RPMI7951 (cell line): Measurements from ENCODE around the gene THSD4. TPM values are rescaled to one million over a fixed set of nuclear protein-coding genes. Genes with fewer than 3 reads are reported as not detected.

Experiments
- DNase-seq: peaks from one replicate; pipeline ENCODE4 v3.0.0-alpha.2; 2012; ENCODE audit warnings: low read depth
- total RNA-seq: library from RNA; depleted of rRNA; stranded (reverse); fragments of >200 nt; shearing (Covaris generic); gene quantifications from 2 replicates; pipeline ENCODE4 v1.2.3, GENCODE V29; 2014

THSD4 gene
- total RNA-seq, 1 experiment from 2014 or later: 25.2 TPM

DNA sequence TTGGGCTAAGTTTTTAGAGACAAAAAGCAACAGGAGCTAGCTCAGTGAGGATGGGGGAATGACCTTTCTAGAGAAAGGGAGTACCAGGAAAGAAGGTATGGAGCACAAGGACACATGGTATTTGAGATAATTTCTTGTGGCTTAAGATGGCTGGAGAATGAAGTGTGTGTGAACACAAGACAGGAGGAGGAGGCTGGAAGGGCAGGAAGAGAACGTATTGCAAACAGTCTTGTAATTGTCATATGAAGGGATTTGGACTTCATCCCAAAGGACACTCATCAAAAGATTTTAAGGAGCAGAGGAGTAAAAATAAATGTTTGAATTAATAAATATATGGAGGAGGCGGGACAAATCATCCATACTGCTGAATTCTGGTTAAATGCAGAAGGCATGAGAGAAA, 426.5 kb downstream of the THSD4 start:
- DNase-seq: no peak

DNA sequence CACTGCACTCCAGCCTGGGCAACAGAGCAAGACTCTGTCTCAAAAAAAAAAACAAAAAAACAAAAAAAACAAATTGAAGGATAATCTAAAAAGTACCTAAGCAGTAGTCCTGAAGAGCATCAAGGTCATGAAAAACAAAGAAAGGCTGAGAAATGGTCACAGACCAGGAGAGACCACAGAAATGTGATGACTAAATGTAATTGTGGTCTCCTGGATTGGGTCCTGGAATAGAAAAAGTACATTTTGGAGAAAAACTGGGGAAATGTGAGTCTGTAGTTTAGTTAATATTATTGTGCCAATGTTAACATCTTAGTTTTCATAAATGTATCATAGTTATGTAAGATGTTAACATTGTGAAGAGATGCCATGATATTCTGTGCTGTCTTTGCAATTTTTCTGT, 427.6 kb downstream of the THSD4 start:
- peak; percentile 65 for DNase-seq

DNA sequence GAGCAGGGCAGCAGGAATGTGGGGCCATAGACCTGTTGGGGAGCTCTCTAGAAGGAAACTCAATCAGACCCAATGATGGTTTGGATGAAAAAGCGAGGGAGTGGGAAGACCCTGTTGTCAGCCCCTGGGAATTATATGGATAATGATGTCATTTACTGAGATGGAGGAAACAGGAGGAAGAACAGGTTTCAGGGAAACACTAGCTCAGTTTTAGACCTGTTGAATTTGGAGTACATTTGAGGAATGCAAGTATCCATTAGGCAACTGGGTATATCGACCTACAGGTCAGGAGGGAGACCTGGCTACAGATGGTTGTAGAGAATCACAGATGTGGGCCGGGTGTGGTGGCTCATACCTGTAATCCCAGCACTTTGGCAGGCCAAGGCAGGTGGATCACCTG, 428.1 kb downstream of the THSD4 start:
- no peak for DNase-seq

DNA sequence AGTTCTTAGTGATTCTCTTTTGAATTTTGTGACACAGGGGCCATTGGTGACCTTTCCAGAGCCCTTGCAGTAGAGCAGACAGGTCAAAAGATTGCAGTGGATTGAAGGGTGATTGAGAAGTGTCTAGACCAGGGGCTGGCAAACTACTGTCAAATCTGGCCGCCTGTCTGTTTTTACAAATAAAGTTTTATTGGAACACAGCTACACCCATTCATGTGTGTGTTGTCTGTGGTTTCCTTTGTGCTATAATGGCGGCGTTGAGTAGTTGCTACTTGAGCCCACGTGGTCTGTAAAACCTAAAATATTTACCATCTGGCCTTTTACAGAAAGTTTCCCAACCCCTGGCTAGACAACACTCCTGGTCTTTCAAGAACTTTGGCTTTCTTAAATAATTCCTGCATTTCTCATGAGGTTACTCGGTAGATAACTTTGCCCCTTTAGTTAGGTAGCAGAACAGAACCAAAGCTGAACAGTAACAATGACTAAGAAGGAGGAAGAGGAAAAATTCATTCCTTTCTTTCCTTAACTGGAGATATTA, 430.0 kb downstream of the THSD4 start:
- DNase-seq: no peak

DNA sequence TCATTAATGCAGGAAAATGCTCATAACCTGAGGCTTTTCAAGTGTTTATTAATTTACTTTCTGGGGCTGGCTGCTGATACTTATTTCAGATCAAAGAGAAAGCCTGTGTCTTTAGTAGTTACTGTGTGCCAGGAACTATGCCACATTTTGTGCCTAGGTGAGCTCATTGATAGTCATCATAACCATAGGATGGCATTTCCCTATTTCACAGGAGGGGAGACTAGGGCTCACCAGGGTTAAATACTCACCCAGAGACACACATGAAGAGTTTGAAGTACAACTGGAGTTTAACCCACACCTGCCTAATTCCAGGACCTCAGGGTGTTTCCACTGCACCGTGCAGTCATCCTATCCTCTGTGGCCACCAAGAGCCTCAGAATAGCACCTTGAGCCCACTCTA, 430.7 kb downstream of the THSD4 start:
- DNase-seq: no peak

DNA sequence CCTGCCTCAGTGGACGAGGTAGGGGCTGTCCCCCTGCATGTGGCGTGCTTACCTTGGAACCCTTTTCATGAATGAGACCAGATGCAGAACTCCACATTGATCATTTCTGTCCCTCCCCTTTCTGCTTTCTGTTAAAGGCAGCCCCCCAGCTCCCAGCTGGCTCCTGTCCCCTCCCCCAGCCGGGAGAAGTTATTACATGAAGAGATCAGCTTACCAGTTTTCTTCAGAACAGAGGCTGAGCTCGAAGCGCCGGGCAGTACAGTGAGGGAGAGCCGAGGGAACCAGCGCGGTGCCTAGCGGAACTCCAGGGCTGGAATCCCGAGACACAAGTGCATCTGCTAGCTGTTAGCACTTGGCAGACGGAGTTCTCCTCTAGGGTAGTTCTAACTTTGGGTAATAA, 431.7 kb downstream of the THSD4 start:
- no peak for DNase-seq

DNA sequence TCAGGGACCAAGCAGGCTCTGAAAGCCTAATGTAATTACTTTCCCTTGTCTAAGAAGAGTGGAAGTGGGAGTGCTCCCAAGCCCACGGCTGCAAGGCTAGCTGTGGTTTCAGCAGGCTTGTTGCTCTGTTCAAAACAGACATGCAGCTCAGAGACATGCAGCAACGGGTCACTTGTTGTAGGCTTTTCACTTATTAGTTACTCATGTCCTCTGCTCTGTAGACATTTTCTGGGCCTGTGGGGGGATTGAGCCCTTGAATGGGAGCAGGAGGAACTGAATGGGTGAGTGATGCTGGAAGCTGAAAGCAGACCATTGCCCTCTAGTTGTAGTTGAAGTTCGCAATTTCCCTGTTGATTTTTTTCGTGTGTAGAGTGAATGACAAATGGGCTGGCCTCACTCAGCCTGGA, 433.1 kb downstream of the THSD4 start:
- no peak for DNase-seq

DNA sequence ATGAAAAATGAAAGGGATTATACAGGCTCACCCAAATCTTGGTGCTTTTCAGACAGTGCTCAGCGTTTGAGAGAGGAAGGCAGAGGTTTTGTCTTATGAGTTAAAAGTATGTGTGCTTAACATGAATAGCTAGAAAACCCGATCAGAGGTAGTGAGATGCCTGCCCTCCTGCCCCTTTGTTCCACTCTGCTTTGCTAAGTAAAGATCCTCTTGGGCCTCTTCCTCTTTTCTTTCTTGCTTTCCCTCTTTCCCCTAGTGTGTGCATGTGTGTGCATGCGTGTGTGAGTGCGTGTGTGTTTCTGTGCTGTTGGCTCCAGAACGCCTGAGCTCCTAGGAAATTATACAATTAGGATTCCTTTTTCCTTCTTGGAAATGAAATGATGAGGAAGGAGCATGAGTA, 433.8 kb downstream of the THSD4 start:
- DNase-seq: no peak

DNA sequence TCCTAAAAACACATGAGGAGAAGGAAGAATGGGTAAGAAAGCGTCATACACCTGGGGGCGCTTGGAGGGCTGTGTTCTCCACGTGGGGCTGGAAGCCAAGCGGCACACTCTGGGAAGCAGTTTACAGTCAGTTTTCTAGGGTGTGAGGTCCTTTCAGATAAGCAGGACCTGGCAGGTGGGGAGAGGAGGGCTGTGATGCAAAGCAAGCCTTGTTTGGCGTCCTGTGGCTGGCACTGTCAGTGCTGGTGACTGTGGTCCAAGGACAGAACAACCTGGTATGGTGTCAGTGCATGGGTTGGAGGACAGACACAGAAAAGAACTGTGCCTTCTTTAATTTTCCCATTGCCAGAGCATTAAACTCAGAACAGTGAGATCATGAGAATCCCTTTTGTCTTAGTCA, 434.4 kb downstream of the THSD4 start:
- DNase-seq: no peak

DNA sequence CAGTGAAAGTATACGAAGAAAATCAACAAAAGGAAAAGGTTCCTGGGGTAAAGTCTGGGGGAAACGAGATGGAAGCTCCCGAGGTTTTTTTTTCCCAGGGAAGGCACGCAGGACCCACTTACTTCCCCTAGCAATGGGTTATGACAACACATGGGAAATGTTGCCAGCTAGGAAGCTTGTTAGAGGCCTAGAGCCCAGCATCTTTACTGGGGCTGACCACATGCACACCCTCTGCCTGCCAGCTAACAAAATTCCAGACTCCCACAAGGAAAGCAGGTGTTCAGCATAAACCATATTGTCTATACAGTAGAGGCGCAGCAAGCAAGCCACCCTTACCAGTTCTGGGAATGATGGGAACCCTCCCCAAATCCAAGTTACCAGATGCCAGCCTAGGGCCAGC, 436.3 kb downstream of the THSD4 start:
- DNase-seq: peak; percentile 73

DNA sequence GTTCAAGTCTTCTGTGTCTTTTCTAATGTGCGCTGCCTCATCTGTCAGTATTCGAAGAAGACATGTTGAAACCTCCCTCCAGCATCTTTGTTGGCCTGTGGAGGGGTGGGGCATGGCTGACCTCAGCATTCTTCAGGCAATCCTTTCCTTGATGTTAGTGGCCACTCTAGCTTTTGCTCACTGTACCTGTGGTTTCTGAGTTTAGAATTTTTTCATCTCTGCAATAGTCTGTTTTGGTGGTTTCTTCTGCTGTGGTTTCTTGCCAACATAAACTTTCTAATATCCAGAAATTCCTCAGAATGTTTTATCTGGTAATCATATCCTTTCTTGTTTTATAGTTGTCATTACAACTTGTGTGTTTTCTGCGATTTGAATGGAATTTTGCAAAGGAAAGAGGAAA, 443.8 kb downstream of the THSD4 start:
- peak; percentile 88 for DNase-seq

DNA sequence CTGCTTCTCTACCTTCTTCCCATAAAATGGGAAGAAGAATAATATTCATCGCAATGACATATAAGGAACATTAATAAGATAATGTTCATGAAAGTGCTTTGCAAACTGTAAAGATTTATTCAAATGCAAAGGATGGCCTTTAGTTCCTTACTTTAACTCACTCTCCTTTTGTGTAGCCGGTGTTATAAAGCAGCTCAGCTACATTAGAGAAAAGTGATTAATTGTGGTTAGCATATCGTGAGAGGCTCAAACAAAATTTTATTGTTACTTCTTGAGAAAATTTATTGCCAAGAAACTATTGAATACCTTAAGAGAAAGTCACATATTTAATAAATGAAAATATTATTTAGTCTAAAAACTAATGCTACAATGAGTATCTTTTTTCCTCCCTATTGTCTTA, 444.3 kb downstream of the THSD4 start:
- DNase-seq: peak; percentile 20

DNA sequence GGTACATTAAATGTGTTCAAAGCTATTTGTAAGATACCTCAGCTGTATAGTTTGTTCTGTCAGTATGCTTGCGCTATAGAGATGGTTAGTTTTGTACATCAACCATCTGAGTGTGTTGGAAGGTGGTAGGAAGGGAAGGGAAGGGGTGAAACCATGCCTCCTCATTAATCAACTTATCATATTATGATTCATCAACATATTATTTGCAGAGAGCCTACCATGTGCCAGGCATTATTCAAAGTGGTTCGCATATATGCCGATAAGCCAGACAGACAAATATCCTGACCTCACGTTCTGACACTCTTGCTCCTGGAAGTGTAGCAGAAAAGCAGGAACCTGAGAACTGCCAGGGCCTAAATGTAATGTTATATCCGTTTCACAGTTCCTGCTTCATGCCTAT, 447.0 kb downstream of the THSD4 start:
- DNase-seq: peak; percentile 50

DNA sequence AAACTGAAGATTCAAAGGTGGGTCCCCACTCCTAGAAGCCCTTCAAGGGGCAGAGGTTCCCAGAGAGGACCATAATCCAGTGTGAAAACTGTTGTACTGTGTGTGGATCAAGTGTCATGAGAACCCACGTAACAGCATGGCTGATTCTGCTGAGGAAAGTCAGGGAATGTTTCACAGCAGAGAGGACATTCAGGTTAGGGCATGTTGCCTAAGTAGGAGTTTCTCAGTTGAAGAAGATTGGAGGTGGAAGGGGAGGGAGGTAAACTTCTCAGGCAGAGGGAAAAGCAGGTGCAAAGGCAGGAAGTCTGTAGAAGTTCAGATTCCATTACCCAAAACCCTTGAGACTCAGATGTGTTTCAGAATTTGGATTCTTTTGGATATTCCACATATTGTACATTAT, 448.9 kb downstream of the THSD4 start:
- no peak for DNase-seq

DNA sequence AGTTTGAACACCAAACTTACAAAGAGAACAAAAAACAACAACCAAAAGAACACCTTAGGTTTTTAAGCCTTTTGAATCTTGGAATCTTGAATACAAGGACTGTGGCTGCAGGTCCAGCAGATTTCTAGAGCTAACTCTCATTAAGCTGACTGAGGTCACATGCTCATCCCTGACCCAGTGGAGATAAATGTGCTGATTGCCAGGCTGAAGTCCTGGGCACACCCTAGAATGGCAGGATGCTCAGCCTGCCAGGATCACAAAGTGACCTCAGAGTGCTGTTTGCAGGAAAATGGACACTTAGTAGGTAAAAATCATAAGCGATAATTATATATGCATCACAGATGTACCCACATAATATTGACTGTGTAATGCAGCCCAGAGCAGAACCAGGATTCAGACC, 449.7 kb downstream of the THSD4 start:
- no peak for DNase-seq

DNA sequence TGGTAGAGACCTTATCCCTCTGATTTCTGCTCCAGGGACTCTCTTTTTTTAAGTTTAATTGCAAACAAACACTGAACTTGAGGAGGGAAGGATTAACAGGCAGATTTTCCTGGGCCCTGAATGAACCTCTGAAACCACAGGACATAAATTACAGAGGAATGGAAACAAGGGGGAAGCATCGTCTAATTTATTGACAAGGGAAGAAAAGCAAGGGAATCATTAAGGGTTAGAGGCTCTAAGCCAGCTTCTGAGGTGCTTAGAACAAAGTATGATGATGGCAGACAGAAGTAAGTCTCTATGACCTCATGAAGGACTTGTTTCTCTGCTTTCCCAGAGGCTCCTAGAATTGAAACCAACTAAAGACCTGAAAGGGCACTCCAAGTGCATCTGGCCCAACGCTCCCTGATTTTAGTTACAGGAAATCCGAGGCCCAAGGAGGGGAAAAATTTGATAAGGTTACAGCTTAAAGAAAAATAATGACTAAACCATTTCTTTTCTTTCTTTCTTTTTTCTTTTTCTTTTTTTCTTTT, 450.4 kb downstream of the THSD4 start:
- peak; percentile 30 for DNase-seq

DNA sequence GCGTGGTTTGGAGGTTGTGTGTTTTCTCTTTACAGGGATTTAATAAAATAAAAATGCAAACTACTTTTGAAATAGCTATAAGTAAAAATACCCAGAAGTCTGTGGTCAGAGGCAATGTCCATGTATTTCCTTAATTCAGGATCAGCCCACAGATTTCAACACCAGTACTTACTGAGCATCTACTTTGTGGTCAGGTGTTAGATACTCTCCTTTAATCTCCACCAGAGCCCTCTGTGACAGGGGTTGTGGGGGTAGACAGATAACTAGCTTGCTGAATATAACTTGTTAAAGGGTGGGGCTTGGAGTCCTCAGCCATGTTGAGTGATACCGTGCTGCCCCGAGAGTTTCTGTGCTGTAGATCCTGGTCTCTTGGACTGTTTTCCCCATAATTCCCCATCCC, 451.0 kb downstream of the THSD4 start:
- DNase-seq: no peak

DNA sequence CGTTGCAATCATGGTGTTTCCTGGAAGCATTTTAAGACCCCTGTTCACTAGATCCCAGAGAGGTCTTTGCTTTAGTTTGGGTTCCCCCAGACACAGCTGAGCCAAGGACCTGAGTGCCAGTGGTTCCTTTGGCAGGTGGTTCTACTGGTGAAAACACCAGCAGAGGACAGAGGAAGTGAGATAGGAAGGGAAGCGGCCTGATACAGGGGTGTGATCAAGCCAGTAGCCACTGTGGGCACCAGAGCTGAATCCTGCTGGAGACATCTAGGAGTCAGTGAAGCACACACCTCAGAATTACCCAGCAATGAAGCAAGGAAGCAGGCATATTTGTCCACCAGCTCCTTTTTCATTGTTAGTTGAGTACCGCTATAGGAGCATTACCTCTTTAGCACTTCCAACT, 451.9 kb downstream of the THSD4 start:
- no peak for DNase-seq

DNA sequence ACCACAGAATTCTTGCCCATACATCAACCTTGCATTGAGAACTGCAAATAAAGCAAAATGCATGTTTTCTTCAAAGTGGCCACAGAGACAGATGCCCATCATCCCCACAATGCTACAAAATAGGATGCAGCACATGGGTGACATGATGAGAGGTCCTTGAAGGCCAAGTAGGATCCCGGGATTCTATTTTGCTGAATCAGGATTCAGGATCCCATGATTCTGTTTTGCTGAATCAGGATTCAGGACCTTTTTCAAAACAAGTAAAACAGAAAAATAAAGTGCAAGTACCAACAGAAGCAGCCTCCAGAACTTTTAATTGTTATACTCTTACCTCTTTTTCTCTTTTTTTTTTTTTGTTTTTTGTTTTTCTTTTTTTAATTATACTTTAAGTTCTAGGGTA, 453.0 kb downstream of the THSD4 start:
- no peak for DNase-seq

DNA sequence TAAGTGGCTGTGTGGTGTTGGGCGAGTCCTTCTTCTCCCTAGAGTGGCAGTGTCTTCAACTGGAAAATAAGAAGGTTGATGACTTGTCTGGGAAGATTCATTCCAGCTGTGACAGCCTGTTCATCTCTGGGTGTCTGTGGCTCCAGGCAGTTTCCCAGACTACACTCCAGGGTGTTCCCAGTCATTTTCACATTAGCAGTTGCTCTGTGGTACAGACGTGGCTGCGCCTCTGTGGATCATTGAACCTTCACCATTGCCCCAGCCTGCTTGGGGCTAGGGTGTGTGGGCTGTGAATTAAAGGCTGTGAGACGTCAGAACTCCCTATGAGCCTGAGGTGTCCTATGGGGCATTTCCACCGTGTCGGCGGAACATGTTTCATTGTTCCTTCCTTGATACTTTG, 455.5 kb downstream of the THSD4 start:
- peak; percentile 74 for DNase-seq

DNA sequence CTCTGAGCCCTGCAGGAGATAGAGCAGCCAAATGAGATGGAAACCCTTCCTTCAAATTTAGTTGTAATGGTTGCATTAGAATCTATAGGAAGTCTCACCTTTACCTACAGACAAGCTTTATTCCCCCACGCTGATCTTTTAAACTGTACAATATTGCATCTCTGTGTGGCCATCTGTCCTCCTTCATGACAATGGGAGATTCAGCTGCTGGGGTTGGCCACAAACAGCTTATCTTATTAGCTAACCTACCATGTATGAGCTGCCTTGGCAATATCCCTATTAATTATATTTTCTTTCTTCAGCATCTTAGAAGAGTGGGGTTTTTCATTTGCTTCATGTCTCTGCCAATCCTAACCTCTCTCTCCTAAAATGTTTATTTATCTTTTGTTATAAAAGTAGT, 456.4 kb downstream of the THSD4 start:
- no peak for DNase-seq

DNA sequence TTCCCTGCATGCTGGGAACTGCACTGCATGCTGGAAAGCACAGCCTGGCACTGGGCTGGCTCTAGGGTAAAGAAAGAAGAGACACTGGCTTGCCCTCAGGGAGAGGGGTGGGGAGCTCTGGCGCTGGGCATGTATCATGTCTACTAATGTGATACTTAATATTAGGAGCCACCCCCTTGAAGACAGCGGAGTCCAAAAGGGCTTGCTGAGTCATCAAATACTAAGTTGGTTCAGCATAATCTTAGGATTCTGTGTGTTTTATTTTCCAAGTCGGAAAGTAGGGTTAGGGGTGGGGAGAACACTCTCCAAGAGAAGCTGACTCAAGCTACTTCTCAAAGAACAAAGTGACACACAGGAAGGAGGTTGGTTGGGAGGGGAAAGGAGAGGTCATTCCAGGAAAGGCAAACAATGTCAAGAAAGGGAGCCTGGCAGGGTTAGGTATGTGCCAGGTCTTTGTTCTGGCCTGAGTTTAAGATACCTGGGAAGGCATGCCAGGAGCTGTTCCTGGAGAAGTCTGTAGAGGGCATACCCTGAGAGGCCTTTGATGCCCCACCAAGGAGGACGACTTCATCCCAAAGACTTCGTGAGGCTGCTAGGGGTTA, 457.3 kb downstream of the THSD4 start:
- peak; percentile 29 for DNase-seq

DNA sequence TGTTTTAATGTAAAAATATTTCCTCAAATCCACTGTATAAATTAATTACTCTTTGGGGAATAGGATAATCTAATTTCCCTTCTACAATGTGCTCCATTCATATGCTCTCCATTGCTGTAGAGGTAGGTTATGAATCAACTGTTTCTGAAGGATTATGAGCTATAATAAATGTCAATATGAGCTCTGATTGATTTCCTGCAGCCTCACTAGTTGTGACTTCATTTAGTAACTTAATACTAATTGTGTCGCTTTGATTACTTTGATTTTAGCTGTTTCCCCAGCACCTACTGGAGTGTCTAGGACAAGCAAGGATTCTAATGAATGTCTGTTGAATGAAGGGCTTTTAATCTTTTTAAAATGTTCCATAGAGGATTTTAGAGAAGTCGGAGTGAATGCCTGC, 458.3 kb downstream of the THSD4 start:
- no peak for DNase-seq

DNA sequence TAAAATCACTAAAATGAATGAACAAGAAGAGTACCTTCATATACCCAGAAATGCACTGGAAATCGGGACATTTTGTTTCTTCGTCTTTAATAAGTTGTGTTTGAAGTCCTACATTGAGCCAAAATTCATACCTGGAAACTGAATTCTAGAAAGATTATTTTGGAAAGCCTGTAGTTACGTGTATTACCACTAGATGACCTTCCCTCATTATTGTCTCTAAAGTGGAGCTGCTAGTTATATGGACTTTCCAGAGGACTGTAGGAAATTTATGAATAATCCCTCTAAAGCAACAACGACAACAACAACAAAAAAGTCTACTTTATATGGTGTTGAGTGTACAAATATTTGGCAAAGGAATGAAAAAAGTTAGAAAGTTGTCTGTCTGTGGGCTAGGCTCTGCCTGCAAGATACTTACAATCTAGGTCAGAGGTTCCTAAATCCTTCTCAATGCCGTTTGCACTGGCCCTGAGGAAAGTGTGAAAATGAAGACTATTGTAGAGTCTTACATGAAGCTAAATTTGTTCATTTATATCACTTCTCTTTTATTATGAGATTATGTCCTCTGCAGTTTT, 460.3 kb downstream of the THSD4 start:
- peak; percentile 33 for DNase-seq
